GM18873 (cell line): Measurements from ENCODE around the gene CCDC167.
A peak's percentile ranks its signal among the peaks of the same experiment; 100 is the strongest.

Source experiments
- ATAC-seq: cut with Tn5 transposase; IDR thresholded peaks from one replicate; pipeline ENCODE4 v1.9.1; 2021; ENCODE audit warnings: mild to moderate bottlenecking, moderate library complexity, moderate number of reproducible peaks; ENCODE audit not compliant: unreplicated experiment, low FRiP score

The CCDC167 gene

DNA sequence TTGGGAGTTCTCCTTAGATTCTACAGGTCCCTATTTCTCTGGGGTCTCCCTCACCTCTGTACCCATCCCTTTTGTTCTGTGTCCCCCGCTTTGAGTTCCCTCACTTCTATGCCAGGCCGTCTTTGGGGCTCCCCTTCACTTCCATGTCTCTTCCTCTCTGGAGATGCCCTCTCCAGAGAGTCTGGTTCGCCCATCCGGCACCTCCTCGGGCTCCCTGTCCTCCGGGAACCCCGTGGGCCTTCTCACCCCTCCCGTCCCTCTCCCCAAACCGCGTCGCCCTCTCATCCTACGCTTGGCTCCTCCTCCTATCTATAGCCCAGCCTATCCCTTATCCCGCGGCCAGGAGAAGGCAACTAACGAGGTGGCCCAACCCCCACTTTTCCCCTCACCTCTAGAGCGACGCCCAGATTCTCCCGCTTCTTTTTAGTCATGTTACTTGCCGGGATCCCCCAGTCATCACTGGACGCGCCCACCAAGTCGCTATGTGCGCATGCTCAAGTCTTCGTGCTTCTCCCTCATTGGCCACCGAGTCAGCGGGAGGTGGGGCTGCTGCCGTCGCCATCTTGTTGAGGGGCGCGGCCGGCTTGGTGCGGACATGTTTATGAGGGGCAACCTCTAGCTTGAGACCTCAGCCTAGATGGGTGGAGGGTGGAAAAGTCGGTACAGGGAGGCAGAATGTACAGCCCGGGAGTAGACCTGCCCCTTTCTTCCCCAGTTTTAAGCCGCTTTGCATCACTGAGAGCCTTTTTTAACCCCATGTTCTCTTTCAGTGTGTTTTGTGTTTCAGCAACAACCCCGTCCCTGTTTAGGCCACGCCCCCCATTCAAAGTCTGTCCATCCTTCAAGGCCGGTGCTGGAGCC, at the start of gene CCDC167:
TSS of gene CCDC167 (minus strand) at position 461 of the 861 bp plus-strand sequence. CDS start at position 431, 30 bp downstream.
- peak; percentile 73 for ATAC-seq

DNA sequence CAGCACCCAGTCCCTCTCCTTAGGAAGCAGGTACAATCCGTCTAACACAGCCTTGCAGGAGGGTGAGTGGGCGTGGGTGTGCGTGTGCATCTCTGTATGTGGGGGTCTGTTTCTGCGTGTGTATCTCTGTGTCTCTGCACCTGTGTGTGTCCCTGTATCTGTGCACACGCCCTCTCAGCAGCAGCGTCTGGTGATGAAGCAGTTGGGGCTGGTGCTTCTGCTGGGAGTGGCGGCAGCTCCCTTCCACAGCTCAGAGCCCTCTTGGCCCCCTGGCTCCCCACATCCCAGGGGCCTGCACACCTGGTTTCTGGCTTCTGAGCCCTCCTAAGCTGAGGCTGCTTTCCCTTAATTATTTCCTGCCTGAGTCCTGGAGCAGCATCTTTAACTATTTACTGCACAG, 49.5 kb upstream of the CCDC167 start:
- no peak for ATAC-seq

DNA sequence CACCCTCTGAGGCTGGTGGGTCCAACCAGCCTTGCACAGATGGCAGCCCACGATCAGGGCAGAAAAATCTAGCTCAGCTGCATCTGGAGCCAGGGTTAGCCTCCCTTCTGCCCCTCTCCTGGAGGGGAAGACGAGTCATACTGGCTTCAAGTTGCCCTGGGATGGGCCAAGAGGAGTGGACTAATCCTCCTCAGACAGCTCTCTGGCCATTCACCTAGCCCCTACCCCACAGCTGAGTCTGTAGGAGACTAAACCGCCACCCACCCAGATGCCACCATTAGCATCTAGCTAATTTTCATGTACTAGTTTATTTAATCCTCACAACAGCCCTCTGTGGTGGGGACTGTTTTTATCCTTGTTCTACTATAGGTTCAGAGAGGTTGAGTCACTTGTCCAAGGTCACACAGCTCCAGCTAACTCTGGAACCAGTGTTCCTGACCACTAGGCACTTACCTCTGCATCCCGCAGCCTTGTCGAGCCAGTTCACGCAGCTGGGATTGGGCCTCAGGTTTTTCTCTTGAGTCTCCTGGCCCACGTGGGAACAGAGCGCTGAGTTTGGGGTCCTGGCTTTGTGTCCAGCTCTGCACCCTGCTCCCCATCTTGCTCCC, 48.5 kb upstream of the CCDC167 start:
- ATAC-seq, result no peak

DNA sequence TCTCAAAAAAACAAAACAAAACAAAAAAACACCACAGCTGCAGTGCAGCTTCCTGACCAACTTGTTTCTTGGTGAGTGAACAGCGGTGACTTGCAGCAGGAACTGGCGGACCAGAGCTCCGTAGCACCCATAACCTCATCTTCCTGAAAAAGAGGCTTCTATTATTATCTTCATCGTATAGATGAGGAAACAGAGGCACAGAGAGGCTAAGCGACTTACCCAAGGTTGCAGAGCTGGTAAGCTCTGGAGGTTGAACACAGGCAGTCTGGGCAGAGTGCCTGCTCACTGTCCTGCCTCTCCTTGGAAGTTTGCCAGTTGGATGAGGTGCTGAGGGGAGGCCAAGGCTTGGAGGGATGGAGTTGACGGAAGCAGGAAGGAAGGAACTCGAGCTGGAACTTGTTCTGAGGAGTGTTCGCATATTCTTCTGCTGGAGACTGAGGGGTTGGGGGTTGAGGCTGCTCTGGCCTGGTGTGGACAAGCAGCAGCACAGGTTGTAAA, 47.9 kb upstream of the CCDC167 start:
- ATAC-seq, result no peak

DNA sequence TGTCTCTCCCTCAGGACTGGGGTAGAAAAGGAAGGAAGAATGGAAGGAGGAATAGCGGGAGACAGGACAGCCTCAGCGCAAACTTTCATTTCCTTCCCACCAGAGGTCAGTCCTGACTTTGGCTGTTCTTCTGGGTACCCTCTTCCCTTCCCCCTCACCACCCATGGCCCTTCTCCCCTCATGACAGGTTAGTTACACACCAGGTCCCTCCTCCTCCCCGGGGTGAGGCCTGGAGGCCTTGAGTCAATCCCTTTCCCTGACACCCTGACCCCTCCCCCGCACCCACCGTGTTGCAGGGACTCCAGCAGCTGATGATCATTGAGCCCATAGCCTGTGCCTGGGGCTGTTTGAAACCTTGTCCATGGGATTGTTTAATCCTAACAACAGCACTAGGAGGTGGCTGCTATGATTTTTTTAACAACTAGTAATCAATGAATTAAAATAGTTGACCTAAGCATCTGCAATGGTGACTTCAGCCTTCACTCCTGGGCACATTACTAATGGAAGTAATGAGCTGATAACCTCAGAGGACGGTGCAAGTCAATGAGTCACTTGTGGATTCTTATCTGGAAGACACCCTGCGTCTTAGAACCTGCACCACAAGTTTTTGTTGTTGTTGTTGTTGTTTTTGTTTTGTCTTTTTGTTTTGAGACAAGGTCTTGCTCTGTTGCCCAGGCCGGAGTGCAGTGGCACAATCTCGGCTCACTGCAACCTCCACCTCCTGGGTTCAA, 46.6 kb upstream of the CCDC167 start:
- ATAC-seq, result no peak

DNA sequence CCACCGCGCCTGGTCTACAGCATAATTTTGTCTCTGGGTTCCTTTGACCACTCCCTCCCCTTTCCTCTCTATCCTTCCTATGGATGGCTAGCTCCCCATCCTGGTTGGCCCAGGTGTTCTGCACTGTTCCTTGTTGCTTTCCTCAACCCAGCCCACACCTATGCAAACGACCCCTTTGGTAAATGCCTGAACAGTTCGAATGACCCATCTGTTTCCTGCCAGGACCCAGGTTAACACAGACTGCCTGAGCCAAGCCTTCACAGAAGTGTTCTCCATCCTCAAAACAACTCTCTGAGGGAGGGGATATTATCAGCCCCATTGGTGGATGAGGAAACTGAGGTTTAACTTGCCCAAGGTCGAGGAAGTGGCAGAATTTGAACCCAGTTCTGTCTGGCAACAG, 44.8 kb upstream of the CCDC167 start:
- no peak for ATAC-seq

DNA sequence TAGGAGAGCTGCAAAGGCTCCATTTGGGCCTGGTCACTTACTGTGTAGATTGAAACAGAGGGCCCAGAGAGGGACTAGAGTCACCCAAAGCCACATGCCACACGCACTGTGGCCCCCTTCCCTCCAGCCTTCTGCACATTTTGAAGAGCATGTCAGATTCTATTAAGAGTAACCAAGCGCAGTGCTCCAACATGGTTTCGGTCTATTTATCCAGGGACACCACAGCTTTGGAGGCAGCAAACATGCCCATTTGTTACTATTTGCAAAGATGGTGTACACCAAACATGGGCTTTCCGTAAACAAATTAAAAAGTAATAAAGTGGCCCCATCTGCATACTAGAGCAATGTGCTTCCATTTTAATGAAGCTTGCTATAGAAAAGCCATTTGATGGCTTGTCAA, 43.7 kb upstream of the CCDC167 start:
- ATAC-seq, result no peak

DNA sequence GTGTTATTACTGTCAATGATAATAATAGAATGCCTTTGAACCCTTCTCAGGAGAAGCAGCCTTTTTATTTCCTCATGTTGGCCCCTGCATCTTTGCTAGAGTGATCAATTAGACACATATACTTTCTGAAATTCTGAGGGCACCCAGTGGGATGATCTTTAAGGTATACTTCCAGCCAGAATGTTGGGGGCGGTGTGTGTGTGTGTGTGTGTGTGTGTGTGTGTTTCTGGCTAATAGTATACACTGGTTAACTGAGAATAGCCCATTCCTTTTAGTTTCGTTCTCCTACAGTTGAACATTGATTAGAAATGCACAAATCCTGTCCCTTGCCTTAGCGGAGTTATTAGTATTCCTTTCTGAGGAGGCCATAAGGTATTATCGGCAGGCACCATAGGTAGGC, 41.7 kb upstream of the CCDC167 start:
- no peak for ATAC-seq

DNA sequence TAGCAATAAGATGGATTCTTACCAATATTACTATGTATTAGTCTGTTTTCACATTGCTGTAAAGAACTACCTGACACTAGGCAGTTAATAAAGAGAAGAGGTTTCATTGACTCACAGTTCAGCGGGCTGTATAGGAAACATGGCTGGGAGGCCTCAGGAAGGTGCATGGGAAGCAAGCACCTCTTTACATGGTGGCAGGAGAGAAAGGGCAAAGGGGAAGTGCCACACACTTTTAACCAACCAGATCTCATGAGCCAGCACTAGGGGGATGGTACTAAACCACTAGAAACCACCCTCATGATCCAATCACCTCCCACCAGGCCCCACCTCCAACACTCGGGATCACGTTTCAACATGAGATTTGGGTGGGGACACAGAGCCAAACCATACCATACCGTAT, 40.7 kb upstream of the CCDC167 start:
- no peak for ATAC-seq

DNA sequence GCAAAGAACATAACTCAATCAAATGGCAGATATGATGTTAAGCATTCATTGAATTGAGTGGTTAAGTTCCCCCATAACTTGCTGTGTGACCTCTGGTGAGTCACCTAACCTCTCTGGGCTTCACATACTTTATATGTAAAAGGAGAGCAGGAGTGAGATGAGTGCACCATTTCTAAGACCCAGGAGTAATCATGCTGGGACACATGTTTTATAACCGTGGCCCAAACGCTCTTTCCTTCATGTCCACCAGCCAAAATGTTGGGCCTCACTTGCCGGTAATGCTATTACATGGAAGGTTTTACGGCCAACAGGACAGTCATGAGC, 40.3 kb upstream of the CCDC167 start:
- no peak for ATAC-seq

DNA sequence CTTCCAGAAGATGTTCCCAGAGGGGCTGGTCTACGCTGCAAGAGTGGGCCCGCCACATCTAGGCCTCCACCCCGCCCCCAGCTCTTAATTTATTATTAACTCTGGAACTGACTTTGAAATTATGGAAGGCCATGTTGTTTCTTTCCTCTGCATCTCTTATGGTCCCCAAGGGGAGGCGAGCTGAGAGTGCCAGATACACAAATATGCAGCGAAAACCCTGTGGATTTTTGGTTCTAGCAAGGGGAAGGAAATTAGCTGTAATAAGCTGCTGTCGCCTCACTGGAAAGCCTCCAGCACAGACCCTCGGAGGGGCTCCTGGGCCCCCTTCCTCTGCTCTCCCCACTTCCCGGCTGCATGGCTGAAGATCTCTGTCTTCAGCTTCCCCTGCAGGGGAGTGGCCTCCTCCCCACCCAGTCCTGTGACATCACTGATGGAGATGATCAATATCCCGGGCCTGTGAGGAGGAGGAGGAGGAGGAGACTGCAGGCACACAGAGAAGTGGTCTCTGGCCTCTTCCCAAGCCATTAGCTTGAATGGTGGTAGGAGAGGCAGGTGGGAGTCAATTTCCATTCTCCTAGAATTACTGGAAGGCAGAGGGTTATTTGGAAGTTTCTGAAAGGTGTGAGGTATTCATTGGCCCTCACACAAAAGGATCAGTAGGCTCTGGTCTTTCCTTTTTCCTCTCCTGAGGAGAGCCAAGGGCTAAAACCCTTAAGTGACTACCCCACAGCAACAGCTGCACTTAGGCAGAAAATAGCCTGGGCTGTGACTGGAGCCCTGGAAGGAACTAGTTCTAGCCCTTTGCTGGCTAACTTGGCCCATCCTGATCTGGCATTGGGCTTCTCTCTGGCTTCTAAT, 39.7 kb upstream of the CCDC167 start:
- no peak for ATAC-seq

DNA sequence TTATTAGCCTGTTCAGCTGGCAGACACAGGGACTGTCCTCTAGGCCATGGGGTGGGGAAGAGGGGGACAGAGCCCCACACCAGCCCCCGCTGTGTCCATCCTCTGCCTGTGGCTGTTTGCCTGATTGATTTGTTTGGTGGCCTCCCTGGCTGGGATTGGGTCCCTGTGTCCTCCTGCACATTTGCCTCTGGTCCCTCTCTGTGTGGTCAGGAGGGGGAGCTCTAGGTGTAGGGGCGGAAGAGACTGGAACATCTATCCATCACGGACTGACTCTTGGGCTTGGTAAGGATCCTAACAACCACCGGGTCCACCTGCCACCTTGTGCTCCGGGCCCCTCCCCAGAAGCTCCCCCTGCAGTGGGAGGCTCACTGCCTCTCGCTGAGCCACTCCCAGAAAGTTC, 38.4 kb upstream of the CCDC167 start:
- ATAC-seq, result no peak

DNA sequence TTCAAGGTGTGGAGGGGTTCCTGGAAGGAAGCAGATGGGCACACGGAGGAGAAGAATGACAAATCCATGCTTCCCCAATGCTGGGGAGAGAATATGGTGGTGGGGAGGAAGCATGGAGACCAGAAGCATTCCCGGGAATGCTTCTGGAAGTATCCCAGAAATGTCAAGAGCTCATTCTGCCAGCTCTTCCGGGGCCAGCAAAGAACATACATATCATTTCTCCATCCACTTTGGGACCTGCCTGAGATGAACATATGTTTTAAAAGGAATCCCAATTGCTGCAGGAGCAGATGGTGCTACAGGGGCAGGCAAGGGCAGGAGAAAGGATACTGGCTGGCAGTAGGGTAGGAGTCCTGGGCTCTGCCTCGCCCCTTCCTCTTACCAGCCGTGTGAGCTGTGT, 37.9 kb upstream of the CCDC167 start:
- no peak for ATAC-seq

DNA sequence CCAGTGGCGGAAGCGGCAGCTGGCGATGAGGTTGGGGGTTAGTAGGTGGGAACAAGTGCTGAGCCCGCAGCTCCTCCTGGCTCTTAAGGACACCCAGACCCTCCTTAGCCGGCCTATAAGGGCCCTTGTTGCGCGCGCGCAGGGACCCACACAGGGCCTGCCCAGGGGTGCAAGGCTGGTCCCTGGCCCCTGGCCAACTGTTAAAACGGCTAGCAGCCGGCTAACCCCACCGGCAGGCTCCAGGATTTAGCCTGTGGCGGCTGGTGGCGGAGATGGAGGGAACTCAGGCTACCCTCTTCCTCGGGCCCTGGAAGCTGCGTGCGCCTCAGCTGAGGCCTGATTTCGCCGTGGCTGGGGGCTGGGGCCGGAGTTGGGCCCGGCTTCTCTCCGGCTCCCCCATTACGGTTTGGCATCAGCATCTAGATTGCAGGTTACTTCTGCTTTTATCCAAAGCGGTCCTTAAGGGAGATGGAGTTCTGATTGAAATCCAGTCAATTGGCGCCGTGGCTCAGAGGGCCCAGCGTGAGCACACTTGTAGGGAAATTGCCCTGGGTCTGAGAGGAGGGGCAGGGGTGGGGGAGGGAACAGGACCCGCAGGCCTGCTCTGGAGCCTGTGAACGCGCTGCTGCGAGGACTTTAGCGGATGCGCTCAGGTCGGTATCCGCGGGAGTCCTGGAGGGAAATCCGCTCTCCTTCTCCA, 36.9 kb upstream of the CCDC167 start:
- ATAC-seq, result no peak

DNA sequence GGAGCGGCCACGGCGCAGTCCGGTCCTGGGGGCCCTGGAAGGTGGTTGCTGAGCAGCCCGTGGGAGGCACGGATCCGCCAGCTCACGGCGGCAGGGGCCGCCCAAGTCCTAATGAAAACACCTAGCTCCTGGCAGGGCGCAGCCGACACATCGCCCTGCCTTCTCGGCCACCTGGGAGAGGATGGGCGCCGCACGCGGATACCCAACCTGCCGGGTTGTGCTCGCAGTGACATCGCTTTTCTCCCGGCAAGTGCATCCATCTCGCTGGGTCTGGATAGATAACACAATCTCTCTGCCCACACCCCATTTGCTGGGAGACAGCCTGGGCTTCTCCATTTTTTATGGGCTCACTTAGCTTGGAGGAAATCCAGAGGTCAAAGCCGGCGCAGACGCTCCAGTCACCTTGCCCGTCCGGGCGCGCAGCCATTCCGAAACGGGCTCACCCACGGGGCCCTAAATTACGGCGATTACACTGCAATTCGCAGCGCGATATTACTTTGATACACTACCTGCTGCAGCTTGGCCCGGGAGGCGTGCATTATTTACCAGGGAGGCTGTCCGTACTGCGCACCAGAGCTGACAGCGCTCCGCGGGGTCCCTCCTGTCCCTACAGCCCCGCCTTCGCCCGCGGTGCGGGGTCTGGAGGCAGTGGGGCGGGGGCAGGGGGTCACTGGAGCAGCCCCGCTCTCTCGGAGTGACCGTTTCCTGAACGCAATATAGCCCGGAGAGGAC, 36.2 kb upstream of the CCDC167 start:
- ATAC-seq, result no peak

DNA sequence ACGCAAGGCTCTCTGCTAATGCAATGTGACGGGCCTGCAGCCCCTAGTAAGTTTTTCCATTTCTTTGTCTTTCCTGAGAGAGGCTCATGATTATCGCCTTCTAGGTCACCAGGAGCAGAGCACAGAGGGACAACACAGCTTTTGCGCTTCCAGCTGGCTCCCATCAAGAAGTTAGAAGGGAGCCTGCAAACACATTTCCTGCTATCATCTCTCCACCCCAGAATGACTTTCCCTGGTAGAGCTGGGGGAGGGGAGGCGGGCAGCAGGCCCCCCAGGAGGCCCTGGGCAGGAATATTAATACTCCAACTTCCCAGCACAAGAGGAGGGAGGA, 35.7 kb upstream of the CCDC167 start:
- no peak for ATAC-seq

DNA sequence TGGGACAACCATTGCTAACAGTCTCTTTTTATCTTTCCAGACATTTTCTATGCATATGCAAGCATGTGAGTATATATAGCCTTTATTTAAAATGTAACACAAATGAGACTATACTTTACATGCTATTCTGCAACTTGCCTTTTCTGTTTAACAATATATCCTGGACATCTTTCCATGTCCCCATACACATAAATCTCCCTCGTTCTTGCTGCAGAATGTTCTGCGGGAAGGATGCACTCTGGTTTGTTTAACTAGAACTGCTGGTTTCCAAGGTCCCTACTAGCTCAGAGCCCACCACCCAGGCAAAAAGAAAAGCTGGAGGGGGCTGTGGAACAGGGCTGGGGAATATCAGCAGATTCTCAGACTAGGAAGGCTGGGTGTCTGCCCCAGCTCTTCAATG, 35.2 kb upstream of the CCDC167 start:
- no peak for ATAC-seq

DNA sequence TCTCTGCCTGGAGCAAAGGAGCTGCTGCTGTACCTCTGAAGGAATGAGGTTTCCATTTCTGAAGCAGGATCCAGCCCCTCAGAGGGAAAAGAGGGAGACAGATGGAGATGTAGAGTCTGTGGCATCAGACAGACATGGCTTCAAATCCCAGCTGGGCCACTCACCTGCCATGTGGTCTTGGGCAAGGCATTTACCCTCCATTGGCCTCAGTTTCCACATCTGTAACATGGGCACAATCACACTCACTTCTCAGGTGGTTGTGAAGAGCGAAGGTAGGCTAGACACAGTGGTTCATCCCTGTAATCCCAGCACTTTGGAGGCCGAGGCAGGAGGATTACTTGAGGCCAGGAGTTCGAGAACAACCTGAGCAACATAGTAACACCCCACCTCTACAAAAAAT, 32.4 kb upstream of the CCDC167 start:
- ATAC-seq, result no peak

DNA sequence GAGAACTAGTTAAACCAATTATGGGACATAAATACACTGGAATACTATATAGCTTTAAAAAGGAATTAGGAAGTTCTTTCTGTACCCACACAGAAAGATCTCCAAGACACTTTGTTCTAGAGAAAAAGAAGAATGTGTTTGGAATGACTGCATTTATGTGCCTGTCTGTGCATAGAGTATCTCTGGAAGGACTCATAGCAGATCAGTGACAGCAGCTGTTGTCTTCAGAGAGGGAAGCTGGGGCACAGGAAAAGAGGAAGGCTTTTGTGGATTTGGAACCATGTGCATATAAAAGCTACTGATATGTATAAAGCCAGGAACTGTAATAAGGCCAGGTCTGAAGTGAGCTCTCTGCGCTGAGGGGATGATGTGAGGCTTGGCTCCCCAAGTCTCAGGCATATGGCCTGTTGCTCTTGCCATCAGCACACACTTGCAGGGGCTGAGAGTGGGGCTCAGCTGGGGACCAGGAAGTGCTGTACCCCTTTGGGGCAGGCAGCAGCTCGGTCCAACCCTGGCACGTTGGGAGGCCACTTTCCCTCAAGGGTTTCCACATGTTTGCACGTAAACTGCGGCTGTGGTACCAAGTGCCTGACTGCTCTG, 31.8 kb upstream of the CCDC167 start:
- ATAC-seq, result no peak
